ENCODE measurements around the gene SDHB.

Gene SDHB

DNA sequence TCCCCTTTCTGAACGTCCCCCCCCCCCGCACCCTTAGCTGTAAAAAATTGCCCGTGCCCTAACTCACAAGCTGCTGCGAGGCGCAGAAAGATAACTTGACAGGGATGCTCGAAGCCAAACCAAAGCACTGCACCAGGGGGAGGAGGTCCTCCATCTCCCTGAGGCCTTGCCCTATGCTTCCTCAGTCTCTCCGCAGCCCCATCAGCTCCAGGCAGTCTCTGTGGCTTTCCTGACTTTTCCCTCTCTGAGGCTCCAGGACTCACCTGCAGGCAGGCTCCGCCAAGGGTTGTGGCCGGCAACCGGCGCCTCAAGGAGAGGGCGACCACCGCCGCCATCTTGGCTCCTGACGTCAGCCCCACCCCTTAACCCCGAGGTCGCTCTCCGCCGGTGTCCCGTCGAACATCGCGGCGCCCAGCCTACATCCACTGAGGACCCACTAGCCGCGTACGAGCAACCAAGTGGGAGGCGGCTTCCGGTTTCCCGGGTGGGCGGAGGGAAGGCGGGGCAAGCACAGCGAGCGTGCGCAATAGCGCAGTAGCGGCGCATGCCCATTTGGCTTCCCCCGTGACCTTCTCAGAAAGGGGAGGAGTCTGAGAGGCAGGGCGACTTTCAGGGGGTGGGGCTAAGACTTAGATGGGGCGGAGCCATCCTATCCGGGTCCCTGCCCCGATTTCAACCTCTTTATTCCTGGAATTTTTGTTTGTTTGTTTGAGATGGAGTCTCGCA lies at the start of gene SDHB:
SDHB (minus strand) TSS at position 348 of the 726 bp plus-strand sequence; CDS start at position 335, 13 bp downstream.
- peak; percentile 99 for DNase-seq (ENCODE audit: low spot score)

DNA sequence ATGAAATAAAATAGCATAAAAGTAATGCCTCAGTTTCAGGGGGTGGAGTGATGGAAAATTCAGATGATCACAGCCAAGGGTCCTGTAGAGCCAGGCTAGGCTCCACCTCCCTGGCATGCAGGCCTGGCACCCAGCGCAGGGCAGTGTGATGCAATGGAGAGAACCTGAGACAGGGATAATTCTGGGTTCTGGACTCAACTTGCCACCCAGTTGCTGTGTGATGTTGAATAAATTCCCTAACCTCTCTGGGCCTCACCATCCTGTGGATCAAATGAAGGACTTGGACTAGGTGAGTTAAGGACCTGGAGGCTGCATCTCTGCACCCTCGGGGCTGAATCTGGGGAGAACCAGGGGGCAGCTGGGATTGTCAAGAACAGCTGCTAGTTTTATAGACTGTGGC lies 48.4 kb upstream of the SDHB start:
- DNase-seq (ENCODE audit: low spot score) = no peak

DNA sequence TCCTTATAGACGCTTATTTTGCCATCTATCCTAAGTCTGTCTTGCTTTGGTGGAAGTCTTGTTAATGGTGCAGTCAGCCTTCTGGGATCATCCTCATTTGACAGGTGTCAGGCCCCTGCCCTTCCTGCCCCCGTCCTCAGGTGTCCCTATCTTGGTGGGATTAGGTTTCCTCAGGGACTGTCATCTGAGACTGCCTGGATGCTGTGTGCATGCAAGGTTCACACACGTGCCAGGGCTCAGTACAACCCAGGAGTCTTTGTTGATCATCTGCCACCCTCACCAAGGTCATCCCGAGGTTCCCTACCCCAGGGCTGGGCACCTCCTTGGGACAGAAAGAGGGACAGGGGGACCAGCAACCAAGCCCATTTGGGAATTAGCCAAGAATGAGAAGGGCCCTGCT lies 47.4 kb upstream of the SDHB start:
- no peak for DNase-seq (ENCODE audit: low spot score)

DNA sequence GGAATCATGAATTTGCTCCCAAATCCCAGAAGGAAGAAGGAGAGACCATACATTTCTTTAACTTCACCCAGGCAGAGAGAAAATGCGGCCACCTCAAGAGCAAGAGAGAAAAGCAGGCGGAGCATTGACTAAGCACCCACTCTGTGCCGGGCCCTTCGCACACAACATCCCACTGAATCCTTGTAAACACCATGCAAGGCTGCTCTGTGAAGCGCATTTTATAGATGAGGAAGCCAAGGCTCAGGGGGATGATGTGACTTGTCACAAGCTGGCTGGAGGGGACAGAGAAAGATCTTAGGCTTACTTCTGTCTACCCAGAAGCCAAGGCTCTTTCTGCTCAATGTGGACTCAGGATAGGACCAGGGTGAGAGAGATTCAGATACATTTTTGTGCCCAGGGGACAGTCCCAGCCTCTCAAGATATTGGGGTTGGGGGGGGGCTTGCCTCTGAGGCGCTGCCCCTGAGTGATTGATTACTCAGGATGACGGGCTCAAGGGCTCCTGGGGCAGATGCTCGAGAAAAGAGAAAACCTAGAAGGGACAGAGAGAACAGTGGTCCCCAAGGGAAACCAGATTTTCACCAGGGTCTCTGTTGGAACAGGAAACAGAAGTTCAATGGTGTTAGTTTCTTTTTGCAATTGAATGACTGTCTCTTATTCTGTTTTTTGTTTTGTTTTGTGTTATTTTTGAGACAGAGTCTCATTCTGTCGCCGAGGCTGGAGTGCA lies 45.9 kb upstream of the SDHB start:
- no peak for DNase-seq (ENCODE audit: low spot score)

DNA sequence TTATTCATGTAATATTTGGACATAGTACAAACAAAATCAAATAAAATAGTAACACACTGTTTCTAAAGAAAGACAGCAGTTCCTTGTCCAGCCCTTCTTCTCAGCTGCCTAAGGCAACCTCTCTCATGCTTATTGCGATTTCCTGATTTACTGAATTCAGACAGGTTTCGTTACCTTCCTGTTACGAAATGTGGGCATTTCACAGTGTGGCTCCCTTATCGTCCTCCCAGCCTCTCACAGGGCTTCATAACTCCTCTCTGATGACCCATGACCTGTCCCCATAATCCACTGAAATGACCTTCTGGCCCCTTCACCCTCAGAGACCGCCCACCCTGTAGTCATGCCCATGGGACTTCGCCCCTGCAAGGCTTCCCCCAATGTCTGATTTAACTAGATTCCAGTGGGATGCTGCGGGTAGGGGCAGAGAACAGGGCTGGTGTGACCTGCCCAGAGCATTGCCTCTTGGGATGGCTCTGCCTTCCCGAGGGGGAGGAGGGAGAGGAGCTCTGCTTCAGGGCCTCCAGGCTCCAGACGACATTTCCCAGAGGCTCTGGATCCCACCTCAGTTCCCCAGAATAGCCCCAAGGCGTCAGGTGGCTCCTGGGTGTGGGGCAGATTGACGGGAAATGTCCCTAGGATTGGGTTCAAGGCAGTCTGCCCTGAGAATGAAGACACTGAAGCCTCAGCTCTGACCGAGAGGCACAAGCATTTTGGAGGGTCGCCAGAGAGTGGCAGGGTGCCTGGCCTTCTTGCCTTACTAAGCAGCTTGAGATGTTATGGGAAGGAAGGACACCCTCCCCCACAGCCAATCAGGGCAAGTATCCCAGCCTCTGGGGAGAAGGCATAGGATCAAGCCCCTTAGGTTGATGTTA lies 44.9 kb upstream of the SDHB start:
- DNase-seq (ENCODE audit: low spot score) = no peak

DNA sequence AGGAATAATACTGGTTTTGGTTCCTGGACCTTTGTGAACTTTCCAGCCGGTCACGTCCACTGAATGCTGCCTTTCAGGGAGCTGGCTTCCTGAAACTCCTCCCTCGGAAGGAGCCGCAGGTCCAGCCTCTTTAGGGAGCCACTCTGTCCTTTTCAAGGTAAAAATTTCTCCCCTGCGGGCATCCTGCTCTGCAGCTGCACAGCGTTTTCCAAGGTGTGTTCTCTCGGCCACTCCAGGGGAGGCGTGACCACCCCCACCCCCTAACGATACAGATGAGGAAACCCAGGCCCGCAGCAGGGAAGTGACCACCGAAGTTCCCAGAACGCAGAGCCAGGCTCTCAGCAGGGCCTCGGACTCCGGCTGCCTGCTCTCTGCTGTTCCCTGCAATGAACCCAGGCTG lies 44.0 kb upstream of the SDHB start:
- DNase-seq (ENCODE audit: low spot score) = no peak

DNA sequence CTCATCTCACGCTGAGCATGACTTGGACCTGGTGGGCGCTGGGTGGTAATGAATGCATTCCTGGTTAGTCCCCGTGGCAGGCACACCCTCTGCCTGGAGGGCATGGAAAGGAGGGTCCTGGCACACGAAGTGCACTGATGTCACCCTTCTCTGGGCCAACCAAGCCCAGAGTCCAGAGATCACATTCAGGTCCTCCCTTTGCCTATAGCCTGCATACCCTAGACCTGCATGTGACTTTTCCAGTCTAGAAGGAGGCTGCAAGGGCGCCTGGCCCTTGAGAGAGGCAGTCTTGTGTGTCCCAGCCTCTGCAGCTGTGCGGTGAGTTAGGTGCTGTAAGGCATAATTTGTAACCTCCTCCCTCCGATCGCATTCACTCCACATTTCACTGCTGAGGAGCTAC lies 43.3 kb upstream of the SDHB start:
- DNase-seq (ENCODE audit: low spot score) = no peak

DNA sequence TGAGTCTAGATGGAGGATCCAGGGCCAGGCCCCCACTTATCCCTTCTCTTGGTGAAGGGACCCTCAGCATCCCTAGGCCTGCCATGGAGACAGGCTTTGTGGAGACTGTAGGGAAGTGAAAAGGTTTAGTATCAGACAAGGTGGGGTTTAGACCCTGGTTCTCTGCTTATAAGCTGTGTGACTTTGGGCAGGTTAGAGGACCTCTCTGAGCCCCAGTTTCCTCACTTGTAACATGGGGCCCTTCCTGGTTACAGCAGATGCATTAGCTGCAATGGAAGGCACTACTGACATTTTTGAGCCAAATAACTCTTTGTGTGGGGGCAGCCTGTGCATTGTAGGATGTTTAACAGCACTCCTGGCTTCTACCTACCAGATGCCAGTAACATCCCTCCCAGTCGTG lies 42.8 kb upstream of the SDHB start:
- DNase-seq (ENCODE audit: low spot score) = no peak

DNA sequence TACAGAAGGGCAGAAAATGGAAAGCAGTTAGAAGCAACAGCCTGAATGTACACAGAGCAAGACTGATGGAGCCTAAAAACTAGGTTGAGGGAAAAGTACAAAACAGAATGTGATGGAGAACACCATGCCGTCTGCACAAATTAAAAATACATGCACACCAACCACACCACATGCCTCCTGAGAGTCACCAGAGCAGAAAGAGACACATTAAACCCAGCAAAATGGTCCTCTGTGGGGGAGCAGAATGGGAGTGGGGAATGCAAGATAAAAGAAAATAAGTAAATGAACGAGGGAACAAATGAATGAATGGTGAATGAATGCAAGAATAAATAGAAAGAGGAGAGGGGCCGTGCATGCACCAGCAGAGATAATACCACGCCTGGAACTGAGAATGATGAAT lies 41.3 kb upstream of the SDHB start:
- no peak for DNase-seq (ENCODE audit: low spot score)

DNA sequence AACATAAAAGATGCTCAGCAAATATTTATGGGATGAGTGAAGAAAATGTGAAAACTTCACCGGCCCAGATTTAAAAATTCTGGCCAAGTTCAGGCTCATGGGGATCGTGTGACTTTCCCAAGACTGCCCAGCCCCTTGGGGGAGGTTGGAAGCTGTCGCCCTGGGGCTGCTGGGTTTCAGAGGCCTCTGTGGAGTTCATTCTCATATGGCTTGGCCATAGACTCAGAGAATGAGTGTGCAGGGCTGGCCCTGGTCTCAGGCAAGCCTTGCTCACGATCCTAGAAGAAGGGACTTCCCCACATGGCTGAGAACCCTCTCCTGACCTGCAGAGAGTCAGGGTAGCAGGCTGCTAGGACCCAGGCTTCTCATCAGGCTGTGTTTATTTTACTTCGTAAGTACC lies 40.8 kb upstream of the SDHB start:
- no peak for DNase-seq (ENCODE audit: low spot score)

DNA sequence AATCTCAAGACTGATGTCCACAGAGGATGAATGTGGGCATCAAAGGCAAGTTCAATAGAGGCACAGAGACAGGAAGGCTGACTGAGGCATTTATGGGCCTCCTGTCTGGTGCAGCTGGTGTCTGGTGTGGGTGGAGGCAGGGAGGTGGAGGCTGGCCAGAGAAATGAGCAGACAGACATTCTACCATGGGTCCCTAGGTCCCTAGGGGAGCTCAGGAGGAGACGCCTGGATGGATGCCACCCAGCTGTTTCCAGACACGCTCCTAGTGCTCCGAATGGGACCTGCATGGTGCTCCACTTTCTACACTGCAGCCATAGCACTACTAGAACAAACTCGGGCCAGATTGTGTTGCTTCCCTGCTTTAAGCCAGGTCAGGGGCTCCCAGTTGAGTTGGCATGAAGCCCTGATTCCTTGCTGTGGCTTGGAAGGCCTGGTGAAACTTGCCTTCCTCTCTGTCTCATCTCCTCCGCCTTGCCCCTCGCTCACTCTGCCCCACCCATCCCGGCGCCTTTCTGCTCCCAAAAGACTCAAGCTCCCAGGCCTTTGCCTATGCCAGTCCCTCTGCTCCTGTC lies 40.1 kb upstream of the SDHB start:
- no peak for DNase-seq (ENCODE audit: low spot score)

DNA sequence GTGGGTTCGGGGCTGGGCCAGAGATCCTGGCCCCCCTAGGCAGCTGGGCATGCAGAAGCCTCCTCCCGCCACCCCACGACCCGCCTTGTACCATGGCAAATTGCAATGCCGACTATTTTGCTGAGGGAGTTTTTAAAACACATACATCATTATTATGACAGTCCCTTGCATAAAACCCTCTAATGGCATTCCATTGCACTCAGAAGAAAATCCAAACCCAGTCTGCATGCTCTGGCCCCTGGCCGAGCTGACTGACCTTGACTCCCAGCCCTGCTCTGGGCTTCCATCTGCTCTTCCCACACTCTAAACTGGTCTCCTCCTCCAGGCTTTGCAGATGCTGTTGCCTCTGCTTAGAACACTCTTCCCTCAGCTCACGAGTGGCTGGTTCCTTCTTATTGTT lies 37.4 kb upstream of the SDHB start:
- DNase-seq (ENCODE audit: low spot score) = no peak

DNA sequence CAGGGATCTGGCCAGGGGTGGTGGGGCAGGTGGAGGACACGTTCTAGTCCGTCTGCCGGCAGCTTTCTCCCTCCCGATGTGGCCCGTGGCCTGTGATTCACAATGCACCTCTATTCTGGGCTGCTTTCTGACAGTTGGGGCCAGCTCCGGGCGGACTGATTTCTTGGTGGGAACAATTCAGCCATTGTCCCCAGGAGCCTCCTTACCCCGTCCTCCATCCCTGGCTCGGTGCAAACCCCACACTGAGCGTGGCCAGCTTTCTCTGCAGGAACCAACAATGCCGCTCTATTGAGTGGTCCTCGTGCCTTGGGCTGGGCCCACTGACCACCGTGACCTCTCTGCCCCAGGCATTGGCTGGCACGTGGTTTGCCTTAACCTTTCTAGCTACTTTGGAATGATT lies 35.7 kb upstream of the SDHB start:
- DNase-seq (ENCODE audit: low spot score) = no peak

DNA sequence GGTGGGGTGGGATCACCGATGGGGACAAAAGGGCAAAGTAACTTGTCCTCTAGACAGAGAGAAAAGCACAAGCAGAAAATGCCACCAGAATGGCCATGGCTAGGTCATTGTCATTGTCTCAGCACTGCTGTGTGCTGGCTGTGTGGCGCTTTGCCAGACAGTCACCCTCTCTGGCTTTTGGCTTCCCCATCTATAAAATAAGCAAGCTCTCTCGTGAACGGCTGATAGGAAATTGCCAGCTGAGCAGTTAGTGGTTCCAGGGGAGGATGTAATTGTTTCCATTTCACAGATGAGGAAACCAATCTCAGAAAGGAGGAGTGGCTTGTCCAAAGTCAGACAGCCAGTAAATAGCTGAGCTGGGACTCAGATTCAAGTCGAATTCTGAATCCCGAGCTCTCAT lies 32.9 kb upstream of the SDHB start:
- DNase-seq (ENCODE audit: low spot score) = no peak

DNA sequence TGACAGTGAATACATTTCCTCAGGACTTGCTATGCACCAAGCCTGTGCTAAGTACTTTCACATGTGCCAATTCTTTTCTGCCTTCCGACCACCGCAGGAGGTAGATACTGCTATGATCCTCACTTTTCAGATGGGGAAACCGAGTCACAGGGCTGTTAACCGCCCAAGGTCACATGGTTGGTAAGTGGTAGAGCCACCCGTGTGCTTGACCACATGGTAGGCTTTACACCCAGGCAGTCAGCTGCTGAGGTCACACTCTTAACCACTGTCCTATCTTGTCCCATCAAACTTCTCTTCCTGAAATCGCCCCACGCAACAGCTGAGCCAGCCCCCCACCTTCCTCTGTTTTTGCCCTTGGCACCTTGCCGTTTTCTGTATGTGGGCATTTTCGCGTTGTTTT lies 31.0 kb upstream of the SDHB start:
- DNase-seq (ENCODE audit: low spot score) = no peak

DNA sequence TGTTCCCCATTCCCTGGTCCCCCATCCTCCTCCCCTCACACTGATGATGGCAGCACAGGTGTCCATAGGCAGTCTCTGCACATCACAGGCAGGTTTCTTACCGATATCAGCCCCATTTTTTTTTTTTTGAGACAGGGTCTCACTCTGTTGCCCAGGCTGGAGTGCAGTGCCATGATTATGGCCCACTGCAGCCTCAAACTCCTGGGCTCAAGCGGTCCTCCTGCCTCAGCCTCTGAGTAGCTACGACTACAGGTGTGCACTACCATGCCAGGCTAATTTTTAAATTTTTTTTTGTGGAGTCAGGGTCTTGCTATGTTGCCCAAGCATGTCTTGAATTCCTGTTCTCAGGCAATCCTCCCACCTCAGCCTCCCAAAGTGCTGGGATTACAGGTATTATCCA lies 28.9 kb upstream of the SDHB start:
- no peak for DNase-seq (ENCODE audit: low spot score)

DNA sequence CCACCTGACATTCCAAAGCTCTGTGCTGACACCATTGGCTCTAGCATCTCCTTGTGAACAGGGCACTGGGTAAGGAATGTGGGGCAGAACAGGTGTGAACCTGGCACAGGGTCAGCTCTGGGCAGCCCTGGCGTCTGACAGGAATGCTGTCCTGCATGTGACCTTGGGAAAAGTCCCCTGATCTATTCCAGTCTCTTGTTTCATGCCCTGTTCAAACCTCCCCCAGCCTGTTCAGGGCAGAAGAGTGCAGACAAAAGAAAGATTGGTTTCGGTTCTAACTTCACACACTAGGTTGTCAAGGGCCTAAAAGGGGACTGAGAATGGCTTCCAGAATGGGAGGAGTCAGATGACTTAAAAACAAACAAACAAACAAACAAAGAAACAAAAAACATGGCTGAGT lies 27.6 kb upstream of the SDHB start:
- no peak for DNase-seq (ENCODE audit: low spot score)

DNA sequence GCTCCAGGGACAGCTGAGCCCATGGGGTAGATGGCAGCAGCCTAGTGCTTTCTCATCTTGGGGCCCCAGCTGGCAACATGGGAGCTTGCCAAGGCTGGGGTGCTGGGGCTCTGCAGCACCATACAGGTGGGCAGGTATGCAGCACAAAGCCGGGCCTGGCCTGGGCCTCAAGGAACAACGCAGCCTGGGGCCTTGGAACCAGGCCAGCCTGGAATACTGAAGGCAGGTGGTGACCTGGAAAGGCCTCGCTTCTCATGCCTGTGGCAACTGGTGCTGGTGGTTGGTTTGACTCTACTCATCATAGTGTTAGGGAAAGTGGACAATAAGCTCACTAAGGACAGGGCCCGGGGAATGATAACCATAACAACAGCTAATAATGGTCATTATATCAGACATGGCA lies 27.0 kb upstream of the SDHB start:
- DNase-seq (ENCODE audit: low spot score) = no peak

DNA sequence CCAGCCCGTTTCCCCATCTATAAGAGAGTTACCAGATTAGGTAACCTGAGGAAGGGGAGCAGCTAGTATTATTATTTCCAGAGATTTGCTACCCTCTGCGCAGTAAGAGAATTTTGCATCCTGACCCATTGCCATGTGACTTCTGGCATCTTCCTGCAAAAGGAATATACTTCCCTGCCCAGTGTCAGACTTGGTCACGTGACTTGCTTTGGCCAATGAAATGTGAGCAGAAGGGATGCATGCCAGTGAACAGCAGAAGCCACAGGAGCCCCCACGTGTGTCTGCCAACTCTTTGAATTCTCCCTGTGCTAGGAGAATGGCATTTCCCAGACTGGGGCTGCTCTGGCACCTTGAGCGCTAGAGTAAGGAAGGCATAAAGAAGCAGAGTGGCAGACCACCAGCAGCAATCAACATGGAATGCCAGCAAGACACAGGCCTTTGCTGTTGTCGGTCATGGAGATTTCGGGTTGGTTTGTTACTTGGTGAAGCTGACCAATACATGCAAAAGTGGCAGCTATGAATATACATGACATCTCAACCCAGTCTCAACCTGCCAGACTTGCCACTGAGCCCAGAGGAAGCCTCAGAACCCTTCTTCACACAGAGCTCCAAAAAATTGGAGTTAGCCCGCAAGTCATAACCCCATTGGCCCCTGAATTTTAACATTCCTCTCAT lies 26.4 kb upstream of the SDHB start:
- DNase-seq (ENCODE audit: low spot score) = no peak

DNA sequence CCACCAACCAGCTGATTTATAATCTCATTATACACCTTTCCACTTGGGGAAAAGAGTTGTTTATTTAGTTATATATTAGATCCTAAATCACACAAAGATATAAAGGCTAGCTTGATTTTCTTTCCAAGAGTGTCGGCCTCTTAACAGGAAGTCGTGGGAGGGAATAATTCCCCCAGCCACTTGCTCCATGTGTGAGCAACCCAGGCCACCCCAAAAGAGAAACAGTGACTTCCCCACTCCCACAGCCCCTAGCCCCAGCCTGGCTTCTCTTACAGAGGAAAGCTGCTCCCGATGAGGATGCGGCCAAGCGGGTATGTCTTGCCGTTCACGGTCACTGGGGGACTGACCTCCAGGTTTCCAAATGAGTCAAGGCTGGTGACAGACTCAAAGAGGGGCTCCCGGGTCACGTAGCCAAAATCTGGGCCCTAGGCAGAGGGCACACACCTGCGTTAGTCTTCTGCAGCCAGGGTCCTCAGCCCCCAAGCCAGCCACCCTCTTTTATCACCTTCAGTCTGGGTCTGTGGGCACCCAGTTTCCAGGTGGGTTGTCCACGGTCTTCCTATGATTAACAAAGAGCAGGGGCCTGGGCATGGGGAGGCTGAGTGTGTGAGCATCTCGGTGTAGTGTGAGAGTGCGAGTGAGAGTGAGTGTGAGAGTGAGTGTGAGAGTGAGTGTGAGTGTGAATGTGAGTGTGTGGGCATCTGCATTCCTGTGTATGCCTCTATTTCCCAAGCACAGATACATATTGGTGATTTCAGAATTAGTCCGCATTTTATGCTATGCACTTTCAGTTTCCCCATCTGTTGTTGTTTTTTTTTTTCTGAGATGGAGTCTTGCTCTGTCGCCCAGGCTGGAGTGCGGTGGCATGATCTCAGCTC lies 25.4 kb upstream of the SDHB start:
- DNase-seq (ENCODE audit: low spot score) = no peak

All from germinal center (tissue), 1 donor.